ENCODE results near the gene PBRM1.
A peak's percentile ranks its signal among the peaks of the same experiment; 100 is the strongest.

The PBRM1 gene

DNA sequence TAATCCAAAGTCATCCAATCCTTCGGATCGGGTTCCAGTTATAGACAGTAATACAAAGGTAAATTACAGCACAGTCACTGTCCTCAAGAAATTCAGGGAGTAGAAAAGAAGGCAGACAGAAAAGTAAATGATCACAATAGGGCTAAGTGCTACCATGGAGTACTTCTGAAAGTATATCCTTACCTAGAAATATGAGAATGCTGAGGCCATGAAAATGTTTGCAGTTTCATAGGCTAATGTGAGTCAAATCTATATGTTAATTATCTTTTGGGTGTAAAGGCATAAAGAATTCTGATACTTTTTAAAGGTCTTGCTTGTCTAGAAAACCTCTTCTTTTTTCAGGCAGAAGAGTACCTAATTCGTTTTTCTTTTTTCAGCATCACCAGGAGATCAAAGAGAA is 29.8 kb downstream of the PBRM1 start:
- no peak for DNase-seq

DNA sequence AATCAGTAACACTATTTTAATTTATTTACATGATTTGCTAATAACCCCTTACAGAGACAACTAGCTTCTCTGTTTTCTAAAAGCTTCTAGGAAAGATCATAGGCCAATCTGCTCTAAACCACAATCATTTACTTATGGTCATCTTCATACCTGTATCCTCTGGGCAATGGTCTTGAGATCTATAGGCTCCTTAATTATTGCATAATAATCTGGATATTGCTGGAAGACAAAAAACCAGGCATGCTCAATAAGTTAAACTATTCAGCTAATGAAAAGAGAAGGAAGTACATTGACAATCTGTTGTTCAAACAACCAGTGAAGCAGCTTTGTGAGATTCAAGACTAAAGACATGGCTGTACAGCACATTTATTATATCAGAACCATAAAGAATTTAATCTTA is 34.1 kb downstream of the PBRM1 start:
- DNase-seq = no peak

DNA sequence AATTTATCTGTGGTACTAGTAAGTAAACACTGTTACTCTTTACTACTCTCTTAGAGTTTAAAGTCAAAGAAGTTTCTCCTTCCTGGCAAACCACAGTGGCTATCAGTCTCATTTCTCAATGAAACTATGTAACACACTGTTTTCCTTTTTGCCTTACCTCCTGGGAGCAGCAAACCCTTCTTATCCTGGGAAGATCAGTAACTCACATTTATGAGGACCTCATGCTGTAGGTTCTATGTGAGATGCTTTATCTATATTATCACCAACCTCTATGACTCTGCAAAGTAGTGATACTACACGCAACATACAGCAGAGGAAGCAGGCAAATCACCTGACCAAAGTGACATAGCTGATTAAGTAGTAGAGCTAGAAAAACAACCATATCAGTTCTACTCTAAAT is 35.3 kb downstream of the PBRM1 start:
- DNase-seq = no peak

DNA sequence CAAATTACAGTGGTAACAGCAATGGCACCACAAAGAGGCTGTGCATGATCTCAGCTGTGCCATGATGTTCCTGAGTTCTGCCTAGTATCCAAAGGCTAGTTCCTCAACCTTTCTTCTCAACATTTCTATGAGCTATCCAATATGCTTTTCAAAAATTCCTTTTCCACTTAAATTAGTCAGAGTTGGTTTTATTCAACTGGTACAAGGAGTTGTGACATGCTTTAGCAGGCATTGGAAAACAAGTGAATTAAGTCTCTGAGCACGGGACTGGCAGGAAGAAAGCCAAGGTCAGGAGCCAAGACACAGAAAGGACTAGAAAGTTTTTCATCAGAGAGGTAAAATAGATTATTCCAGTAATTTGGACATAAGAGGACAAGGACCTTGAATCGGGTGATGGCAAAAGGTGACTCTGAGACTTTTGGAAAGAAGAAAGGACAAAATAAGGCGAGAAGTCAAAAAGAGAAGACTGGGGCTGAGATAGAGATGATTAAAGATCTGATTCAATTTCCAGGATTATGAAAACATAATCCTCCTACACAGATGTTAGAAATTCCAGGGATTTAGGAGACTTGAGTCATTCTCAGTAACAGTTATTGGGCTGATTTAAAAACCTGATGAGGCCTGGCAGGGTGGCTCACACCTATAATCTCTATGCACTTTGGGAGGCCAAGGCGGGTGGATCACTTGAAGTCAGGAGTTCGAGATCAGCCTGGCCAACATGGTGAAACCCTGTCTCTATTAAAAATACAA is 36.1 kb downstream of the PBRM1 start:
- DNase-seq = no peak

DNA sequence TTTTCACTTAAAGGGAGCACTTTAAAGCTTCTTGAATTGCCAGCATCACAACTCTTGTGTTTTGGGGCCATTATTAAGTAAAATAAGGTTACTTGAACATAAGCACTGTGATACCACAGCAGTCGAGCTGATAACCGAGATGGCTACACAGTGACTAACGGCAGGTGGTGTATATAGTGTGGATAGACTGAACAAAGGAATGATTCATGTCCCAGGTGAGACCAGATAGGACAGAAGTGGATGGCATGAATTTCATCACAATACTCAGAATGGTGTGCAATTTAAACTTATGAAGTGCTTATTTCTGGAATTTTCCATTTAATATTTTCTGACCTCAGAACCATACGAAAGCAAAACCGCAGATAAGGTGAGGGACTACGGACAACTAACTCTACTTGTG is 40.2 kb downstream of the PBRM1 start:
- DNase-seq = no peak

DNA sequence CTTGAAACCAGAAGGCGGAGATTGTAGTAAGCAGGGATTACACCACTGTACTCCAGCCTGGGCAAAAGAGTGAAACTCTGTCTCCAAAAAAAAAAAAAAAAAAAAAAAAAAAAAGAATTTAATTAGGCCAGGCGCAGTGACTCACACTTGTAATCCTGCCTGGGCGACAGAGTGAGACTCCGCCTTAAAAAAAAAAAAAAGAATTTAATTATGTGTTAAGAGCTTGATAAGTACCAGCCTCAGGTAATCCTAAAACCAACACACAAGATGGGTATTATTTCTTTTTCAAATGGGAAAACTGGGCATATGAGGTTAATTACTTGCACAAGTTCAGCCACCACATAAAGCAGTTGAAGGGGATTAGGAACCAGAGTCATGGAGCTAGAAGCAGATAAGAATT is 49.0 kb downstream of the PBRM1 start:
- DNase-seq = no peak

DNA sequence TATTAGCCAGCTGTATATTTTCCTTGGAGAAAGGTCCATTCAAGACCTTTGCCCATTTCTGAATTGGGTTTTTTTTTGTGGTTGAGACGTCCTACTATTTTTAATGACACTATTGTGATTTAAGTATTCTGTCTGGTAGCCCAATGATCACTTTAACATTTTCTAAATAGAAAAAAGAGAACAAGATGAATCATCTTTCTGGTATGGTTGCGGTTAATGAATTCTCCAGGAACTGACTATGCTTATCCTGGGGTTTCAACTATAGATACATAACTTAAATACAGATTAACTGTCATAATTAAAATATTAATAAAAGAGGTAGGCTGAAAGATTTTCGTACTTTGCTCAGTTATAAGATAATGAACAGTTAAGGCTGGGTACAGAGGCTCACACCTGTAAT is 51.9 kb downstream of the PBRM1 start:
- DNase-seq = no peak

DNA sequence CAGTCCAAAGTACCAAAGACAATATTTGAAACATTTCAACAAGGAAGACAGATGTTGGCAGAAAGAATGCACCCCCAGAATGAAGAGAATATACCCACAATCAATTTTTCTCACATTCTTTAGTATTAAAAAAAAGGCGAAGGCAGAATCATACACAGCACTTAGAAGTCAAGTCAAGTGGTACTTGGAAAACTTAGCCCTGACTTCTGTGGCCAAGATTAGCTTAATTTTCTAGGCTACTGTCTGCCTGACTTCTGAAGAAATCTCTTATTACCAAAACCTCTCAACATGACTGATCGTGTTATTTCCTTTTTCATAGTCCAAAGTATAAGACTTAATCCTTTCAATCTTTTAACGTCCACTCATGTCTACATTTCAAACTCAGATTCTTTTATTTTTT is 60.7 kb downstream of the PBRM1 start:
- DNase-seq = no peak

DNA sequence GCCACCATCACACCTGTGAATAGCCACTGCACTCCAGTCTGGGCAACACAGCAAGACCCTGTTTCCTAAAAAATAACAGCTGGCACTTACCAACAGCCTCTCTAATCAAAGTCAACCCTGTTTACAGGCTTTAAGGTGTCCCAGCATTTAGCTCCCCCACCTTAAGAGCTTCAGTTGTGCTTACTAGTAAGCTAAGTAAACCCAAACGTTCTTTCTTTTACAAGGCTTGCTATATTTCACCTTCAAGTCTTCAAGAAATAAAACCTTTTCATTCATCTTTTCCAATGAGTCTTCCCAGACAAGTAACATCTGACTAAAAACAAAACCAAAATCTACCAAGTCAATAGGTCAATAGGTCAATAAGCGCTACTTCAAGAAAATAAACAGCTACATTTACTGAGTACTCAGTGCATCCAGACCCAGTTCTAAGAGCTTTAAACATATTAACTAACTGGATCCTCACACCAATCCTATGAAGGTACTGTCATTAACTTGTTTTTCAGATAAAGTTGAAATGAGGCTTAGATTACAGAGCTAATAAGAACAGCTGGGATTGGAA is 62.4 kb downstream of the PBRM1 start:
- DNase-seq = no peak

DNA sequence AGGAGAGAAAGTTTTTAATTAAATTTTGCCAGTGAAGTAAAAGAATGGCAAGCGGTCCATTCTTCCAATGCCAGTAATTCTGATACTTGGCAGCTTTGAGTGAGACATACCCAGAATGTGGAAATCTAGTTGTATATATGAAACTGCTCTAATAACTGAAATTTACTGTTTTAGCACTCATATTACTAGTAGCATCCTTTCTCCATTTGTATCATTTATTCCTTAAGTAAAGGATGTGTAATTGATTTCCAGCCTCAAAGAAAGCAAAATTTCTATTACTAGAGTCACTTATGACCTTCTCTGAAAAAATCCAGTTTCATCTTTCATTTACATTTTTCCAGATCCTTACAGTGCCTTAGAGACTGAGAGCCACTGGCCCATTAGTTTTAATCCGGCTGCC is 65.1 kb downstream of the PBRM1 start:
- no peak for DNase-seq

DNA sequence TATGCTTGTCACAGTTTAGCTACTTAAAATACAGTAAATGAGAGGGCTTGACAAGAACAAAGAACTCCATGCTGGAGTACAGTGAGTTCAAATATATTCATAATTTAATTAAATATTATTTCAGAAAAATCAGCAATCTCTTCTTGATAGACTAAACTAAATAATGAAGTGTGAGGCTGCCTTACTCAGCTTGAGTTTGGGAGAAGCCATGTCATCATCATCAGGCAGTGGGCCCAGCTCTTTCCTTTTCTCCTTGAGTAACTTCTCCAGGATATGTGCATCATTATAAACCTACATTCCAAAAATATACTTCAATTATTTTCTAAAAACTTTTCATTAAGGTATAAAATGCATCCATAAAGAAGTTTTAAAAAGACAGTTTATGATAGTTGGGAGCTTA is 70.5 kb downstream of the PBRM1 start:
- DNase-seq = no peak

DNA sequence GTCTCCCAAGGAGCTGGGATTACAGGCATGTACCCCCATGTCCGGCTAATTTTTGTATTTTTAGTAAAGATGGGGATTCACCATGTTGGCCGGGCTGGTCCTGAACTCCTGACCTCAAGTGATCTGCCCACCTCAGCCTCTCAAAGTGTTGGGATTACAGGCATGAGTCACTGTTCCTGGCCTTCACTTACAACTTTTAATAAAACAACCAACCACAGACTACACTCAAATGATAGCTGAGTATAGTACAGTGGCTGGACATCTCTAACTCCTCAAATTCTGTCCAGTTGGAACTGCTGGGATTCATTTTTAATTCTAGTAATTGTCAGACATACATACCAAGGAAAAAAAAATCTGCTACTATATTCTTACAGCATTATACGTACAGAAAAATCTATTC is 71.0 kb downstream of the PBRM1 start:
- no peak for DNase-seq

DNA sequence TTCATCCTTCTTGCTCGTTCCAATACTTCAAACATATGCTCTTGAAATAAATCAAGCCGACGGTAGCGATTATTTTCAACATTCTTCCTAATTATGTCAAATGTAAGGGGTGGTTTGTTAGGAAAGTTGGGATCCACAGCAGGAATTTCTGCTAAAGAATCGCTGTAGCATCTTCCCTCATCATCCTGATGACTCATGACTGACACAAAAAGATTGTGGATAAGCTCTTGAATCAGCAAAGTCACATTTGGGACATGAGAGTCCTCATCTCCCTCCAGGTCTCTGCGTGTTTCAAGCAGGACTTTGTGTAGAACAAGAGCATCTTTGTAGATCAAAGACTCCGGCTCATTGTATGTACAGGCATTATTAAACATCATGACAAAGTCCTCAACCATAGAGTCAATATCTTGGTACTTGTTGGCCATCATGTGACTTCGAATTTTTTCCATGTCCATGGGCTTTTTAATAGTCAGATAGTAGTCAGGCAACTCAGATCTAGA is 76.3 kb downstream of the PBRM1 start:
- no peak for DNase-seq

DNA sequence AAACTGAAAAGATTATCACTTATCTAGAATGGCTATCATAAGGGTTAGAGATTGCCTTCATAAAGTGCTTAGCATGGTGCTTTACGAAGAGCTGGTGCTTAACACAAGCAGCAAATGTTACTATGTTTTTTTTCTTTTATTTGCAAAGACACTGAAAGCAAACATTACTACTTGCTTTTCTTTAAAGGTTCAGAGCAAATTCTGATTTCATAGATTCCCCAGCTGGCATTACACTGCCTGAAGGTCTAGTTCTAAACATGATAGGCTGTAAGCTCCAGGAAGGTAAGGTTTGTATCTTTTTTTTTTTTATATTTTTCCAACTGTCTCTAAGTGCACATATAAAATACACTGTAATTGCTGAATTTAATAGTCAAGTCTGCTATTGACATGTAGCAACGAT is 77.4 kb downstream of the PBRM1 start:
- no peak for DNase-seq

DNA sequence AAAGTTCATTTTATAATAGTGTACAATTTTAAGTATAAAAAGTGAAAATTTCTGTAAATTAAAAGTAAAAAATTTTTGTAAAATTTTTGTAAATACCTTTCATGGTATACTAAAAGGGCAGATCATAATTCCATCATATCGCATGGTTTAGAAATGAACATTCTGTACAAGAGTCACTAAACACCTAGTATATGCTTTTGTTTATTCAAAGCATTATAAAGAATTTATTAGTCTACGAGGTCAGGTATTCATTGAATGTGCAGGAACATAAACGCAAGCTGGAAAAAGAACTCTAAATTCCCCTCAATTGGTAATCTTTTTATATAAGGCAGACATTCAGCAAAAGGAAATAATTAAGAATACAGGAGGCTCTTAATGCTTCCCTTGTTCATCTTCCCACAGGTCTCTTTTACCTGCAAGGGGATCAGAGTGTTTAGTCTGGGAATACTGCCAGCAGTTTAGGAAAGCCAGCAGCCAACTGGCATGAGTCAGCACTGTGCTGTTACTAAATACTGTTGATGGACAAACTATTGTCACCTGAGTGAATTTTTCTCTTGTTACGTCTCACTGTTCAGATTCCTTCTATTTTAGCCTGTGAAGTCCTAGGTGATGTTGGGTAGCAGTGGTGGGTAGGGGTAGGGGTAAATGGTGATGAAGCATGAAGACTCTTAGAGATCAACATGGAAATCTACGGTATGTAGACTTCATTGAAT is 79.2 kb downstream of the PBRM1 start:
- peak; percentile 8 for DNase-seq

DNA sequence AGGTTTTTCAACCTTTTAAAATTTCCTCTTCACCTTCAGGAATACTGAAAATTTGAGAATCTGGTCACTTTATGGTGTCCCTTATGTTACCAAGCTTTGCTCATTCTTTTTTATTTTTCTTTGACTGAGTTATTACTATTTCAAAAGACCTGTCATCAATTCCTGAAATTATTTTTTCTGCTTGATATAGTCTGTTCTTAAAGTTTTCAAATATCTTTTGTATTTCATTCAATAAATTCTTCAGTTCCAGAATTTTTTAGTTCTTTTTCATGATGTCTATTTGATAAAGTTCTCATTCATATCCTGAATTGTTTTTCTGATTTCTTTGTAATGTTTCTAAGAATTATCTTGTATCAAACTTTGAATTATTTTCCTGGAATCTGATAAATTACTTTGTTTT is 85.5 kb downstream of the PBRM1 start:
- no peak for DNase-seq

DNA sequence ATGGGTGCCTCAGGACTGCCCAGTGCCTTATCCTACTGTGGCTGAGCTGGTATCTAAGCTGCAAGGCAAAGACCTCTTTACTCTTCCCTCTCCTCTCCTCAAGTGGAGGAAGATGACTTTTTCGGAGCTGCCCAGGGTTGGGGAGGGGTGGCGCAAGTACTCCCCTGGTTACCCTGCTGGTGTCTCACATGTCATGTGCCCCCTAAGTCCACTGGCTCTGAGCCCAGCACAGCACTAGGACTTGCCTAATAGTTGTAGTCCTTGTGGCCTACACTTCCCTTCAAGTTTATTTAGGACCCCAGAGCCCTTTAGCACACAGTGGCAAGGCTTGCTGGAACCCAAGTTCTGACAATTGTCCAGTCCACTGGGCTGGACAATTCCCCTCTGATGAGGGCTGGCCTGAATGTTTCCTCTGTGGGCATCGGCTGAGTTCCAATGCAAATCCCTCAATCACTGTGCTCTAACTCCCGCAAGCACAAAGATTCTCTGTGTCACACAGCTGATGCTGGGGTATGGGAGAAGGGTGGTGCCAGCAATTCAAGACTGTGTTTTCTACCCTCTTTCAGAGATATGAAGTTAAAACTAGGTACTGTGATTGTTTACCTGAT is 89.0 kb downstream of the PBRM1 start:
- DNase-seq = no peak

DNA sequence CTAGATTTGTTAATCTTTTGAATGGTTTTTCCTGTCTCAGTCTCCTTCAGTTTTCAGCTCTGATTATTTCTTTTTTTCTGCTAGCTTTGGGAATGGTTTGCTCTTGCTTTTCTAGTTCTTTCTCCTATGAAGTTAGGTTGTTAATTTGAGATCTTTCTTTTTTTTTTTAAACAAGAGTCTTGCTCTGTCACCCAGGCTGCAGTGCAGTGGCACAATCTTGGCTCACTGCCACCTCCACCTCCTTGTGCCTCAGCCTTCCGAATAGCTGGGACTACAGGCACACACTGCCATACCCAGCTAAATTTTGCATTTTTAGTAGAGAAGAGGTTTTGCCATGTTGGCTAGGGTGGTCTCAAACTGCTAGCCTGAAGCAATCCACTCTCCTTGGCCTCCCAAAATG is 92.6 kb downstream of the PBRM1 start:
- DNase-seq = no peak

DNA sequence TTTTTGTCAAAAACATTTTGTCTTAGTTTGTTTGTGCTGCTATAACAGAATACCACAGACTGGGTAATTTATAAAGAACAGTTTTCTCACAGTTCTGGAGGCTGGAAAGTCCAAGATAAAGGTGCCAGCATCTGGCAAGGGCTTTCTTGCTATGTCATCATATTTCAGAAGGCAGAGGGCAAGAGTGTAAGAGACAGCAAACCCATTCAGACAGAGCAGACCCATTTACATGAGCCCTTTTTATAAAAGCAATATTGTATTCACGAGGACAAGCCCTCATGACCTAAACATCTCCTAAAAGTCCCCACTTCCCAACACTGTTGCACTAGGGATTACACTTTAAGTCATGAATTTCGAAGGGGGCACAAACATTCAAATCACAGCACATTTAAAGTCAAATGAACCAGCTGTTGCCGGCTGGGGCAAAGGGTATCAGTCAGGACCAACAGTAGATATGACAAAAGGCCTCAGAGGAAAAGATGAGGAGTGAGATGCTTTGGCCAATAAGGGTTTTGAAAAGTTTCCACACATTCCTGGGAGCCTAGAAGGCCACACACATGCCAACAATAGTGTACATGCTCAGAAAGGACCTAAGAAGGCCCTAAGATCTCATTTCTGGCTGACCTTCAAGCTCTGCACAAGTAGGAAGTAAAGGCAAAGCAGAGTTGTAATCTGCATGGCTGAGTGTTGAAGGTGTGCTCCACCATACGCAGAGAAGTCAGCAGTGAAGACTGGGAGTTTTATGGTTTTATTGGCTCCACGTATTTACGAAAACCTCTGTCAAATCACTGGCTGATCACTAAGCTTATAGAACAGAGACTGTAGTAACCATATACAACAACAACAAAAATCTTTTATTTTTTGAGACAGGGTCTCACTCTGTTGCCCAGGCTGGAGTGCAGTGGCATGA is 111.4 kb downstream of the PBRM1 start:
- DNase-seq = no peak

DNA sequence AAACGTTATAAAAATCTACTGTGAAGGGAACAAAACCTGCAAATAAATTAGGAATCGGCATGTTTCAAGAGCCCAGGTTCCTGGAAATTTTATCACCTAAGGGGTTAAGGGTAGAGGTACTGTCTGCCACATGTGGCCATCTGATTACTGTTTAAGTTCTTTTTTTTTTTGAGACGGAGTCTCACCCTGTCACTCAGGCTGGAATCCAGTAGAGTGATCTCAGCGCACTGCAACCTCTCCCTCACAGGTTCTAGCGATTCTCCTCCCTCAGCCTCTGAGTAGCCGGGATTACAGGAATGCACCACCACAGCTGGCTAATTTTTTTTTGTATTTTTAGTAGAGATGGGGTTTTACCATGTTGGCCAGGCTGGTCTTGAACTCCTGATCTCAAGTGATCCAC is 113.5 kb downstream of the PBRM1 start:
- no peak for DNase-seq

DNA sequence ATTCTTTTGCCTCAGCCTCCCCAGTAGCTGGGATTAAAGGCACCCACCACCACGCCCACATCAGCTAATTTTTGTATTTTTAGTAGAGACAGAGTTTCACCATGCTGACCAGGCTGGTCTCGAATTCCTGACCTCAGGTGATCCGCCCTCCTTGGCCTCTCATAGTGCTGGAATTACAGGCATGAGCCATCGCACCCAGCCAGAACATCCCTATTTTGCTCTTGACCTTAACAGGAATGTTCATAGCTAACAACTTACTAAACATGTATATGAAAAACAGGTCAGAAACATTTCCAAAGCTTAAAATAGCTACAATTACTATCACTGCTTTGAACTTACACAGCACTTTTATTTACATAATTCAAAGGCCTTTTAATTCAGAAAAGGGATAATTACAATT is 115.6 kb downstream of the PBRM1 start:
- no peak for DNase-seq

DNA sequence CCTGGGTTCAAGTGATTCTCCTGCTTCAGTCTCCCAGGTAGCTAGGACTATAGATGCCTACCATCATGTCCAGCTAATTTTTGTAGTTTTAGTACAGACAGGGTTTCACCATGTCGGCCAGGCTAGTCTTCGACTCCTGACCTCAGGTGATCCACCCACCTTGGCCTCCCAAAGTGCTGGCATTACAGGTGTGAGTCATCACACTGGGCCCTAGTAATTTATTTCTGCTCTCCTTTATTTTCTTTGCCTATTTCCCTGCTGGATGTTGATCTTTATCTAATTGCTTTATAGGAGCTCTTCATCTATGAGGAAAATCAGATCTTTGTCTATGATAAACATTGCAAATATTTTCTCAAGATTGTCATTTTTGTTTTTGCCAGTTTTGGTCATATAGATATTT is 117.6 kb downstream of the PBRM1 start:
- no peak for DNase-seq

DNA sequence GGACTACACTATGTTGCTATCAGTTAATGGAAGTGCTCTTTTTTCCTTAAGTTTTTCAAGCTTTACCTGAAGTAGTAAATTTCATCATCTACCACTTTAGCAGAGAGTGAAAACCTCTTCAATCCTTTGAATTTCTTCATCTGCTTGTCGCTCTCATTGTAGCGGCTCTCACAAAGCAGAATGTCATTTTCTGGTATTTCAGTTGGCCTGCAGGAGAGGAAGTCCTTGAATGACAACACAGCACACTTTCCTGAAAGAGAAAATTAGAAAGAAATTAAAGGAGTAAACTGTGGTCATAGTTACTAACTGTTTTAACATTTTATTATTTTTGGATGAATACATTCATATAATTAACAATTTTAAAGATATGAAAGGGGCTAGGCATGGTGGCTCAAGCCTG is 121.7 kb downstream of the PBRM1 start:
- no peak for DNase-seq
